GM23338 (cell line): ENCODE measurements around the gene CCDC86. TPM values are rescaled to one million over a fixed set of nuclear protein-coding genes. Genes with fewer than 3 reads are reported as not detected.

ENCODE experiments used
- ATAC-seq: fragments of 200-7000 bp; cut with Tn5 transposase; 3 replicates; pipeline ENCODE4 v1.9.1; 2020
- DNase-seq: peaks from one replicate; pipeline ENCODE4 v3.0.0-alpha.2; 2015; ENCODE audit warnings: low spot score
- H2AFZ ChIP-seq: fragments of 200-600 bp; sonication (generic); 2 replicates; pipeline ENCODE4 v1.8.0; 2016; ENCODE audit warnings: antibody characterized with exemption, mild to moderate bottlenecking, moderate library complexity
- H3F3A ChIP-seq: fragments of 200-600 bp; sonication (generic); replicated peaks from 2 replicates; pipeline ENCODE4 v1.8.0; 2017; ENCODE audit warnings: antibody characterized with exemption, mixed run types, low read depth
- H3K27ac ChIP-seq: fragments of 200-600 bp; sonication (generic); 2 replicates; pipeline ENCODE4 v1.6.1; 2016; ENCODE audit warnings: low read depth
- H3K27me3 ChIP-seq: fragments of 200-600 bp; sonication (generic); 2 replicates; pipeline ENCODE4 v1.8.0; 2016; ENCODE audit warnings: mild to moderate bottlenecking, mixed run types, moderate library complexity; ENCODE audit not compliant: insufficient read depth
- H3K36me3 ChIP-seq: fragments of 200-600 bp; sonication (generic); 2 replicates; pipeline ENCODE4 v1.8.0; 2016; ENCODE audit warnings: mild to moderate bottlenecking; ENCODE audit not compliant: insufficient read depth
- H3K4me1 ChIP-seq: fragments of 200-600 bp; sonication (generic); 2 replicates; pipeline ENCODE4 v1.8.0; 2016; ENCODE audit warnings: mild to moderate bottlenecking, moderate library complexity; ENCODE audit not compliant: insufficient read depth
- H3K4me2 ChIP-seq: fragments of 200-600 bp; sonication (generic); 2 replicates; pipeline ENCODE4 v1.7.1; 2017; ENCODE audit warnings: mixed run types
- H3K4me3 ChIP-seq: fragments of 200-600 bp; sonication (generic); 2 replicates; pipeline ENCODE4 v1.6.1; 2016; ENCODE audit warnings: mixed run types
- H3K79me2 ChIP-seq: fragments of 200-600 bp; sonication (generic); replicated peaks from 2 replicates; pipeline ENCODE4 v1.8.0; 2017; ENCODE audit warnings: mild to moderate bottlenecking; ENCODE audit not compliant: insufficient read depth
- H3K9me2 ChIP-seq: fragments of 200-600 bp; sonication (generic); 2 replicates; pipeline ENCODE4 v1.8.0; 2017; ENCODE audit not compliant: insufficient read depth
- H4K20me1 ChIP-seq: fragments of 200-600 bp; sonication (generic); replicated peaks from 2 replicates; pipeline ENCODE4 v1.8.0; 2017; ENCODE audit warnings: mild to moderate bottlenecking; ENCODE audit not compliant: insufficient read depth
- H3K27ac Mint-ChIP-seq: 2 replicates; pipeline ENCODE4 v1.8.0; 2020; ENCODE audit warnings: inconsistent platforms, mild to moderate bottlenecking, moderate library complexity, mixed read lengths
- H3K27me3 Mint-ChIP-seq: 3 replicates; pipeline ENCODE4 v1.8.0; 2022; ENCODE audit warnings: low read depth, mild to moderate bottlenecking, moderate library complexity, mixed read lengths, inconsistent platforms; ENCODE audit not compliant: insufficient read depth, poor library complexity
- H3K36me3 Mint-ChIP-seq: 3 replicates; pipeline ENCODE4 v1.8.0; 2021; ENCODE audit warnings: low read depth, mild to moderate bottlenecking, inconsistent platforms, moderate library complexity, mixed read lengths
- H3K4me1 Mint-ChIP-seq: 3 replicates; pipeline ENCODE4 v1.8.0; 2020; ENCODE audit warnings: mild to moderate bottlenecking, inconsistent platforms, mixed read lengths
- H3K4me3 Mint-ChIP-seq: 3 replicates; pipeline ENCODE4 v1.8.0; 2021; ENCODE audit warnings: moderate library complexity, mild to moderate bottlenecking, inconsistent platforms, mixed read lengths
- H3K9me3 Mint-ChIP-seq: 3 replicates; pipeline ENCODE4 v1.8.0; 2020; ENCODE audit warnings: moderate library complexity, mild to moderate bottlenecking, inconsistent platforms, mixed read lengths
- CTCF ChIP-seq, 2 experiments: fragments of 200-600 bp in 1 of 2; sonication (generic) in 1 of 2; conservative IDR thresholded peaks; 2 replicates each; pipeline versions ENCODE4 v1.5.1 to v1.6.1; 2016 to 2017; ENCODE audit warnings: antibody characterized with exemption in 2 of 2, low read depth in 2 of 2, mild to moderate bottlenecking in 2 of 2, moderate library complexity in 1 of 2
- ETS1 ChIP-seq: IDR thresholded peaks from 2 replicates; pipeline ENCODE4 v1.6.1; 2016; ENCODE audit warnings: antibody characterized with exemption
- JUNB ChIP-seq: IDR thresholded peaks from one replicate; pipeline ENCODE4 v1.6.1; 2016; ENCODE audit warnings: antibody characterized with exemption; ENCODE audit not compliant: unreplicated experiment
- NANOG ChIP-seq: IDR thresholded peaks from 2 replicates; pipeline ENCODE4 v1.6.1; 2016; ENCODE audit warnings: antibody characterized with exemption, borderline replicate concordance
- STAT1 ChIP-seq: IDR thresholded peaks from one replicate; pipeline ENCODE4 v1.6.1; 2016; ENCODE audit warnings: antibody characterized with exemption; ENCODE audit not compliant: unreplicated experiment
- ZNF114 ChIP-seq: fragments of 250-450 bp; sonication (Bioruptor Pico); IDR thresholded peaks from 2 replicates; pipeline ENCODE4 v1.5.0; 2020; ENCODE audit warnings: mild to moderate bottlenecking, moderate library complexity
- ZNF331 ChIP-seq: fragments of 250-450 bp; sonication (Bioruptor Pico); IDR thresholded peaks from 2 replicates; pipeline ENCODE4 v1.5.0; 2020; ENCODE audit warnings: low read depth, mild to moderate bottlenecking, moderate library complexity
- ZNF462 ChIP-seq: fragments of 250-450 bp; sonication (Bioruptor Pico); IDR thresholded peaks from 2 replicates; pipeline ENCODE4 v1.5.0; 2020; ENCODE audit warnings: mild to moderate bottlenecking, moderate library complexity
- polyA plus RNA-seq: library from polyadenylated mRNA; unstranded; fragments of >200 nt; fragmentation: Nextera tagmentation; extraction: Ambion mirVana; gene quantifications from 2 replicates; pipeline ENCODE4 v1.2.1, GENCODE V29; 2016
- total RNA-seq: library from RNA; depleted of rRNA; stranded (reverse); fragments of >200 nt; shearing (Covaris generic); gene quantifications from 2 replicates; pipeline ENCODE4 v1.2.3, GENCODE V29; 2014

The CCDC86 gene
- total and polyA plus RNA-seq, 2 experiments from 2014 or later, result 67.3 to 98.5 TPM

DNA sequence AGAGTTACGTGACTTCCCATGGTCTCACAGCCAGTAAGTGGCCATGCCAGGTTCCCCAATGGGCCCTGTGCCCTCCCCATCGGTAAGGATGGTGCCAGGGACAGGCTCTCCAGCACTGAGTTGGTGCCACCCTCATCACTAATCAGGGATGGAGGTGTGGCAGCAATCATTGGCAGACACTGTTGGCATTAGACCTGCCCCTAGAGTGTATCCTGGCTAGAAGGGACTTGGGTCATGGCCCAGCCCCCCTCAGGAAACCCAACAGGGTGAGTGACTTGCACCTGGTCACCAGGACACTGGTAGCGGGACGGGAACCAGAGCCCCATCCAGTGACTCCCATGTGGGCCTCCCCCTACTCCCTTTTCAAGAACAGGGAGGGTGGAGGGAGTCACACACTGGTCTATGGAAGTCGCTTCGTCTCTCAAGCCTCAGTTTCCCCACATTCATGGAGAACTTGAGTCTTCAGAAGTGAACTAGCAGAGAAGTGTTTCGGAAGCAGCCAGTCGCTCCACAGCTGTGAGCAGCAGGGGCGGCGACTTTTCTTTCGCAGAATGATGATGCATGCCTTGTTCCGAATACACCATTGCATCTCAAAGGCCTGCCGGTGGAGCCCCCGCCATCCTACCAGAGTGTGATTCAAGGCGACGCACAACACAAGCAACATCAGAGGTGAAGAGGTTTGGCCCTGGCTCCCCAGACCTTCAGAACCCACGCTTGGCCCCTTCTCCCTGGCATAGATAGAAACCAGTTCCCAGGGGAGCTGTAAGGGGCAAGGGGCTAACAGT, 43.9 kb upstream of the CCDC86 start (continued):
- TF ChIP-seq ETS1 (no peak), JUNB (no peak), STAT1 (no peak), CTCF (conservative IDR thresholded peaks at IDR 0.05; ENCODE audit: low read depth in 2 of 2) (no peak)

DNA sequence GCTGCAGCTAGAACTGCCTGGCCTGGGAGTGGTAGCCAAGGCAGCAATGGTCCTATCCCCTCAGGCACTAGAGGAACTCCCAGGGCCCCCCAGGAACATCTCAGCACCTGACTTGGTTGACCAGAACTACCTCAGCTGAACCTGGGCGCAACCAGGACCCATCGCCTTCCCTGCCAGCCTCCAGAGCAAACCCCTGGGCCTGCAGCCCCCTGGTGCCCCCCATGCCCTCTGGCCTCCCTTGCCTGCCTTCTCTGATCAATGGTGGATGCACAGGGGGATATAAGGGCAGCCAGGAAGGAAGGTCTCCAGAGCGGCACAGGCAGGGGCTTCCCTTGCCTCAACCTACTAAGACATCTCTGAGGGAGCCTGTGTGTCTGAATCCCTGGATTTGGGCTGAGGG, 43.3 kb upstream of the CCDC86 start:
- Histone ChIP-seq H3F3A (no peaks in the 10 kb centered on the region), H3K36me3 (no peaks in the 10 kb centered on the region), H2AFZ (no peak overlapping the region), H3K27ac (no peak overlapping the region), H4K20me1 (no peaks in the 10 kb centered on the region), H3K27me3 (no peaks in the 10 kb centered on the region), H3K9me2 (no peaks in the 10 kb centered on the region), H3K79me2 (no peaks in the 10 kb centered on the region), H3K4me2 (no peak overlapping the region), H3K4me1 (no peaks in the 10 kb centered on the region), H3K4me3 (no peak overlapping the region)
- ATAC-seq, result no peak
- H3K36me3 Mint-ChIP-seq, result peaks cover 4% of the 10 kb centered on the region; the same call in 1 of the 3 replicates
- peaks cover 11% of the 10 kb centered on the region for H3K27me3 Mint-ChIP-seq
- TF ChIP-seq ZNF331 (no peak), ETS1 (no peak), ZNF114 (no peak), NANOG (no peak), ZNF462 (CRISPR knock-in tag) (no peak), CTCF (conservative IDR thresholded peaks at IDR 0.05; ENCODE audit: low read depth in 2 of 2) (no peak), JUNB (no peak)
- no peaks in the 10 kb centered on the region for H3K4me1 Mint-ChIP-seq
- H3K27ac Mint-ChIP-seq, result no peak overlapping the region
- peaks cover 12% of the 10 kb centered on the region for H3K9me3 Mint-ChIP-seq
- no peak overlapping the region for H3K4me3 Mint-ChIP-seq
- DNase-seq, result no peak
